Testis (tissue), 3 donors: Measurements from ENCODE around the gene LSR. TPM values are rescaled to one million over a fixed set of nuclear protein-coding genes. Genes with fewer than 3 reads are reported as not detected.

Source experiments
- DNase-seq: peaks from one replicate; pipeline ENCODE4 v3.0.0-alpha.2; 2019
- H3K27ac ChIP-seq, 2 donors: fragments of 200-600 bp; sonication (generic); one replicate each; pipeline ENCODE4 v1.5.1; 2019
- H3K27me3 ChIP-seq: fragments of 200-600 bp; sonication (generic); one replicate; pipeline ENCODE4 v1.5.1; 2019
- H3K36me3 ChIP-seq: fragments of 200-600 bp; sonication (generic); one replicate; pipeline ENCODE4 v1.5.1; 2017; ENCODE audit warnings: low read depth; ENCODE audit errors: missing control alignments
- H3K4me1 ChIP-seq: fragments of 200-600 bp; sonication (generic); one replicate; pipeline ENCODE4 v1.5.1; 2019
- H3K4me3 ChIP-seq, 2 donors: fragments of 200-600 bp; sonication (generic); one replicate each; pipeline ENCODE4 v1.5.1; 2017 to 2019
- H3K9me3 ChIP-seq: fragments of 200-600 bp; sonication (generic); one replicate; pipeline ENCODE4 v1.5.1; 2017
- POLR2A ChIP-seq: fragments of 450-650 bp; IDR thresholded peaks from one replicate; pipeline ENCODE4 v1.6.1; 2017; ENCODE audit warnings: antibody characterized with exemption, mild to moderate bottlenecking, moderate library complexity
- WGBS, 2 donors: methylation state at CpG; one replicate each; pipeline ENCODE4 v1.1.5; 2018; 5-methylcytosine and 5-hydroxymethylcytosine counted together
- intact Hi-C: fragments of 100-400 bp; cut with DNase I; formaldehyde crosslinking; loops from one replicate; pipeline ENCODE4 v1.15.1; 2023; ENCODE audit warnings: low total_unique reads
- polyA plus RNA-seq: library from polyadenylated mRNA; stranded (reverse); fragments of 350-450 nt; fragmentation: Illumina TruSeq; extraction: RNeasy Lipid Tissue Mini Kit (QIAGEN cat#74804); gene quantifications from one replicate; pipeline ENCODE4 v1.2.3, GENCODE V29; 2014; ENCODE audit warnings: low read depth, low replicate concordance; ENCODE audit not compliant: insufficient read depth
- total RNA-seq, 2 donors: library from RNA; depleted of rRNA; stranded (reverse); fragments of >200 nt; gene quantifications; one replicate each; pipeline ENCODE4 v1.2.3, GENCODE V29; 2016
- TF ChIP-seq, protein P1 (sequence below), 3 experiments: fragments of 450-650 bp in 2 of 3; fragments of 200-600 bp in 1 of 3; sonication (generic) in 1 of 3; IDR thresholded peaks; one replicate each; pipeline ENCODE4 v1.5.1; 2016 to 2019; ENCODE audit warnings: antibody characterized with exemption in 3 of 3, mild to moderate bottlenecking in 2 of 3, moderate library complexity in 1 of 3

Gene LSR
- total and polyA plus RNA-seq, 3 donors from 2014 or later = 85.7 to 195 (median 154) TPM

DNA sequence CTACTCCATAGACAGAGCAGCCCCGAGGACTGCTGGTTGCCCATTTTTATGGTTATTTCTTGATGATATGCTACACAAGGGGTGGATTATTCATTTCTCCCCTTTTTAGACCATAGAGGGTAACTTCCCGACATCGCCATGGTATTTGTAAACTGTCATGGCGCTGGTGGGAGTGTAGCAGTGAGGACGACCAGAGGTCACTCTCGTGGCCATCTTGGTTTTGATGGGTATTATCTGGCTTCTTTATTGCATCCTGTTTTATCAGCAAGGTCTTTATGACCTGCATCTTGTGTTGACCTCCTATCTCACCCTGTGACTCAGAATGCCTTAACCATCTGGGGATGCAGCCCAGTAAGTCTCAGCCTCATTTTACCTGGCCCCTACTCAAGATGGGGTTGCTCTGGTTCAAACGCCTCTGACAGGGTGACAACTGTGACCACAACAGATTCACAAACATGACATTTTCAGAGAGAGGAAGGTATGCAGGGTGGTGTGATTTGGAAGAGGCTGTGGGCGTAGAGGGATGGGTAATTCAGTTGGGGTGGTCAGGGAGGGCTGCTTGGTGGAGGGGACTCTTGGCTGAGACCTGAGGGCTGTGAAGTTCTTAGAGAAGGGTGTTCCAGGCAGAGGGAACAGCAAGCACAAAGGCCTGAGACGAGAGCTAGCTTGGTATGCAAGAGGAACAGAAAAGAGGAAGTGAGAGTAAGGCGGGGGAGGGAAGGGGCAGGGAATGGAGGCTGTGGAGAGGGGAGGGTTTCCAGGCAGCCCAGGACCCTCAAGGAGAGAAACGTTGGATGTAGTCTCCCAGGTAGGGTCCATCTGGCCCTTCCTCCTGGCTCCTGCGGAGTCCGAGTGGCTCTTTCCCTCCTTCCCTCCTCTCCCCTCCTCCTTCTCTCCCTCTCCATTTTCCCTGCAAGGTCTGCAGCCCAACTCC lies 43.7 kb upstream of the LSR start:
- Histone ChIP-seq H3K9me3 (no peaks in the 10 kb centered on the region), H3K4me3 (no peak overlapping the region), H3K27me3 (no peaks in the 10 kb centered on the region), H3K4me1 (no peaks in the 10 kb centered on the region), H3K27ac (no peak overlapping the region), H3K36me3 (no peaks in the 10 kb centered on the region)
- no peak for TF ChIP-seq POLR2A
- TF ChIP-seq, protein P1, sequence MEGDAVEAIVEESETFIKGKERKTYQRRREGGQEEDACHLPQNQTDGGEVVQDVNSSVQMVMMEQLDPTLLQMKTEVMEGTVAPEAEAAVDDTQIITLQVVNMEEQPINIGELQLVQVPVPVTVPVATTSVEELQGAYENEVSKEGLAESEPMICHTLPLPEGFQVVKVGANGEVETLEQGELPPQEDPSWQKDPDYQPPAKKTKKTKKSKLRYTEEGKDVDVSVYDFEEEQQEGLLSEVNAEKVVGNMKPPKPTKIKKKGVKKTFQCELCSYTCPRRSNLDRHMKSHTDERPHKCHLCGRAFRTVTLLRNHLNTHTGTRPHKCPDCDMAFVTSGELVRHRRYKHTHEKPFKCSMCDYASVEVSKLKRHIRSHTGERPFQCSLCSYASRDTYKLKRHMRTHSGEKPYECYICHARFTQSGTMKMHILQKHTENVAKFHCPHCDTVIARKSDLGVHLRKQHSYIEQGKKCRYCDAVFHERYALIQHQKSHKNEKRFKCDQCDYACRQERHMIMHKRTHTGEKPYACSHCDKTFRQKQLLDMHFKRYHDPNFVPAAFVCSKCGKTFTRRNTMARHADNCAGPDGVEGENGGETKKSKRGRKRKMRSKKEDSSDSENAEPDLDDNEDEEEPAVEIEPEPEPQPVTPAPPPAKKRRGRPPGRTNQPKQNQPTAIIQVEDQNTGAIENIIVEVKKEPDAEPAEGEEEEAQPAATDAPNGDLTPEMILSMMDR (IDR thresholded peaks at IDR 0.05) = no peak
- no peak for DNase-seq
- intact Hi-C loops = no loop called here
- 72 to 75% methylated on average over 13 of the region's 13 CpGs for WGBS, 2 donors

DNA sequence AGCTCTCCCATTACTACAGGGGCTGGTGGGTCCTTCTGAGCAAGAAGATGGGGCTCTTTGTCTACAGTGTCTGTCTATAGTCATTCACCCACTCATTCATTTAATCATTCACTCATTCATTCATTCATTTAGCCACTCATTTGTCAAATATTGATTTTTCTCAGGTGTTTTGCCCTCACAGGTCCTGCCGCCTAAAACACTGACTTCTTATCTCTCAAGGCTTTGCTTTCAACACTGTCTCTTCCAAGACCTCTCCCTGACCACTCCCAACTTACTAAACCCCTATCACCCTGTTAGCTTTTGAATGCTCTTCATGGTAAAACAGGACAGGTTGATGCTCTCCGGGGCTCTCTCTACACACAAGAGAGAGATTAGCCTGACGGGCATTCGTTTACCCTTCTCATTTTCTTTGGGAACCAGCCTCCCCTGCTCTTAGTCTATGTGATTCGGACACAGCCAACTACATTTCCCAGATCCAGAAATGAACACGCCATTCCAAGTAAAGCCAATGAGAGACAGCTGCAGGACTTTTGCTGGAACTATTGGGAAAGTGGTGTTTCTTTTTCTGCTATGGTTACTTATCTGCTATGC lies 43.0 kb upstream of the LSR start:
- no peaks in the 10 kb centered on the region for H3K9me3 ChIP-seq
- WGBS, 2 donors = 76 to 78% methylated on average over 6 of the region's 6 CpGs
- no peaks in the 10 kb centered on the region for H3K27me3 ChIP-seq
- intact Hi-C loops = no loop called here
- no peak for TF ChIP-seq POLR2A
- TF ChIP-seq, protein P1 (IDR thresholded peaks at IDR 0.05) = no peak
- no peak for DNase-seq
- H3K27ac ChIP-seq = no peak overlapping the region
- H3K36me3 ChIP-seq = no peaks in the 10 kb centered on the region
- H3K4me1 ChIP-seq = no peaks in the 10 kb centered on the region
- no peak overlapping the region for H3K4me3 ChIP-seq

DNA sequence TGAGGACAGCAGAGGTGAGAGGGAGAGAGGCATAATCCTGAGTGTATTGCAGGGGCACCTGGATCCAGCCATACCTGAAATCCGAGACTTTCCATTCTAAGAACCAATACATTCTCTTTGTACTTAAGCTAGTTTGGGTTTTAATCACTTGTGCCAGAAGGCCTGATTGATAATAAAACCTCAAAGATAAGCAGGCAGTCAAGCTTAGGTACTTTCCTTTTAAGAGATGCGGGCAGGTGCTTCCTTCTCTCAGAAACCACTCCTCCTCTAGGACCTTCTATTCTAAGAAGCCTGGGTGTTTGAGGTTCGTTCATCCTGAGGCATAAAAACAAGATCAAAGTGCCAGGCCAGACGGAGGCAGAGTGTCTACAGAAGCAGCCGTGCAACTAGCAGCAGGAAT lies 42.4 kb upstream of the LSR start:
- H3K4me3 ChIP-seq = no peak overlapping the region

DNA sequence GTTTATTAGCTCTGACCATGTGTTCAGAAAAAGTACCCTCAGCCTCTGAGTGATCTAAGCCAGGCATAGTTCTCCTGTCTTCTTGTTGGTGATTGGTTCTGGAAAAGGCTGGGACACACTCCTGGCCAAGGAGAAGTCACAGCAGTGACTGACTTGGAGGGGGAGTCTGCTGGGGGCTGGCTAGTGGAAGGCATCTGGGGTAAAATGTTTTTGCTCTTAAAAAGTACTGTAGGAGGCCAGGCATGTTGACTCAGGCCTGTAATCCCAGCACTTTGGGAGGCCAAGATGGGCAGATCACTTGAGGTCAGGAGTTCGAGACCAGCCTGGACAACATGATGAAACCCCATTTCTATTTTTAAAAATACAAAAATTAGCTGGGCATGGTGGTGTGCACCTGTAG lies 41.9 kb upstream of the LSR start:
- Histone ChIP-seq H3K27ac (no peak overlapping the region), H3K4me3 (no peak overlapping the region), H3K9me3 (no peaks in the 10 kb centered on the region), H3K4me1 (no peaks in the 10 kb centered on the region), H3K27me3 (no peaks in the 10 kb centered on the region), H3K36me3 (no peaks in the 10 kb centered on the region)
- intact Hi-C loops = no loop called here
- WGBS, 2 donors = 92 to 100% methylated on average over 1 of the region's 1 CpG
- no peak for DNase-seq
- TF ChIP-seq POLR2A = no peak
- TF ChIP-seq, protein P1 (IDR thresholded peaks at IDR 0.05) = no peak

More for the DNA sequence above, 42.4 kb upstream of the LSR start:
- Histone ChIP-seq H3K4me1 (no peaks in the 10 kb centered on the region), H3K27me3 (no peaks in the 10 kb centered on the region), H3K36me3 (no peaks in the 10 kb centered on the region), H3K9me3 (no peaks in the 10 kb centered on the region), H3K27ac (no peak overlapping the region)
- DNase-seq = no peak
- intact Hi-C loops = no loop called here
- 70 to 74% methylated on average over 5 of the region's 5 CpGs for WGBS, 2 donors
- no peak for TF ChIP-seq POLR2A
- TF ChIP-seq, protein P1 (IDR thresholded peaks at IDR 0.05) = no peak
